Right lobe of liver (tissue), 6 donors: ENCODE results near the gene HTR7. TPM values are rescaled to one million over a fixed set of nuclear protein-coding genes. Genes with fewer than 3 reads are reported as not detected.
A peak's percentile ranks its signal among the peaks of the same experiment; 100 is the strongest.

Experiments
- ATAC-seq, 4 donors: fragments of 200-7000 bp; cut with Tn5 transposase; one replicate each; pipeline ENCODE4 v1.9.1; 2020; ENCODE audit warnings: mild to moderate bottlenecking in 4 of 4, moderate library complexity in 4 of 4
- DNase-seq, 3 donors: peaks; one replicate each; pipeline ENCODE4 v3.0.0-alpha.2; 2020
- H3K27ac ChIP-seq, 3 donors: fragments of 200-600 bp; one replicate each; pipeline ENCODE4 v1.8.0; 2022
- H3K27me3 ChIP-seq, 2 donors: fragments of 200-600 bp; one replicate each; pipeline ENCODE4 v1.8.0; 2022
- H3K36me3 ChIP-seq, 4 donors: fragments of 200-600 bp; sonication (generic) in 1 of 4; one replicate each; pipeline versions ENCODE4 v1.5.1 to v1.8.0; 2017 to 2022; ENCODE audit warnings: control low read depth in 1 of 4
- H3K4me1 ChIP-seq, 4 donors: fragments of 200-600 bp; sonication (generic) in 1 of 4; one replicate each; pipeline versions ENCODE4 v1.5.1 to v1.8.0; 2017 to 2022; ENCODE audit warnings: control low read depth in 1 of 4
- H3K4me3 ChIP-seq, 3 donors: fragments of 200-600 bp; one replicate each; pipeline ENCODE4 v1.8.0; 2022
- H3K9me3 ChIP-seq, 4 donors: fragments of 200-600 bp; sonication (generic) in 1 of 4; one replicate each; pipeline versions ENCODE4 v1.5.1 to v1.8.0; 2017 to 2022; ENCODE audit warnings: control low read depth in 1 of 4
- POLR2A ChIP-seq: fragments of 450-650 bp; IDR thresholded peaks from one replicate; pipeline ENCODE4 v1.6.1; 2017; ENCODE audit warnings: antibody characterized with exemption, mild to moderate bottlenecking
- WGBS: methylation state at CpG from one replicate; pipeline ENCODE4 v1.1.6; 2018; ENCODE audit warnings: low coverage, low lambda C conversion rate; ENCODE audit not compliant: insufficient coverage; ENCODE audit errors: missing lambda C conversion rate; 5-methylcytosine and 5-hydroxymethylcytosine counted together
- intact Hi-C, 2 donors: fragments of 100-400 bp; cut with DNase I; formaldehyde crosslinking; loops; one replicate each; pipeline versions ENCODE4 v1.11.2 to v1.14.1; 2022
- total RNA-seq, 6 experiments: library from RNA; depleted of rRNA in 2 of 6; stranded (reverse); fragments of >200 nt in 2 of 6; fragmentation: NEBNext Ultra II Directional in 3 of 6; extraction: Animal tissue kit (Norgen Biotek cat#: 25700) in 3 of 6; gene quantifications; one replicate each; pipeline versions ENCODE4 v1.1.0 to v1.2.4, GENCODE V29; 2016 to 2023
- TF ChIP-seq, protein P1 (sequence below), 4 donors: fragments of 200-600 bp in 3 of 4; fragments of 450-650 bp in 1 of 4; IDR thresholded peaks; one replicate each; pipeline versions ENCODE4 v1.5.1 to v1.8.0; 2016 to 2022; ENCODE audit warnings: antibody characterized with exemption in 4 of 4, mild to moderate bottlenecking in 2 of 4
- donor health status: DM: no; HTN: yes; CAD: no.
- donor health status: DM: no; HTN: no; CAD: no.
- donor health status: DM: no; HTN: no; CAD: no.
- donor health status: DM: no; HTN: yes; CAD: no.
- donor health status: DM: no; HTN: yes; CAD: no.

The HTR7 gene
- total RNA-seq, 6 experiments from 2014 or later, result 0.07 to 0.43 (median 0.19) TPM; not detected in 1

DNA sequence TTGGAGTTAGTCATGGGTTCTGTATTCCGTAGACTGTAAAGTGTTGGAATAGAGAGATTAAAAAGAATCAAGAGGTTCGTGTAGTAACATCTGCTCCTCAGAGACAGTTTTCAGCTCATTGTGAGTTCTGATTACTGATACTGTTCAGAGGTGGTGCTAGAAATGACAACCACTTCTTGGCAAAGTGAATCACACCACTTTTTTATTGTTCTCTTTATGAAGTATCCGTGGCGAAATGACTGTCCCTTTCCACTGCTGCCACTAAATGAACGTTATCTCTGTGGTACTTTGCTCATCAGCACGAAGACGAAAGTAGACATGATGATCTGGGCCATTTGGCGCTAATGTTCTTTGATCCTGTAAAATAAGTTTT, 14.8 kb upstream of the HTR7 start:
- intact Hi-C loops, result no loop called here
- no peak for TF ChIP-seq POLR2A
- TF ChIP-seq, protein P1, sequence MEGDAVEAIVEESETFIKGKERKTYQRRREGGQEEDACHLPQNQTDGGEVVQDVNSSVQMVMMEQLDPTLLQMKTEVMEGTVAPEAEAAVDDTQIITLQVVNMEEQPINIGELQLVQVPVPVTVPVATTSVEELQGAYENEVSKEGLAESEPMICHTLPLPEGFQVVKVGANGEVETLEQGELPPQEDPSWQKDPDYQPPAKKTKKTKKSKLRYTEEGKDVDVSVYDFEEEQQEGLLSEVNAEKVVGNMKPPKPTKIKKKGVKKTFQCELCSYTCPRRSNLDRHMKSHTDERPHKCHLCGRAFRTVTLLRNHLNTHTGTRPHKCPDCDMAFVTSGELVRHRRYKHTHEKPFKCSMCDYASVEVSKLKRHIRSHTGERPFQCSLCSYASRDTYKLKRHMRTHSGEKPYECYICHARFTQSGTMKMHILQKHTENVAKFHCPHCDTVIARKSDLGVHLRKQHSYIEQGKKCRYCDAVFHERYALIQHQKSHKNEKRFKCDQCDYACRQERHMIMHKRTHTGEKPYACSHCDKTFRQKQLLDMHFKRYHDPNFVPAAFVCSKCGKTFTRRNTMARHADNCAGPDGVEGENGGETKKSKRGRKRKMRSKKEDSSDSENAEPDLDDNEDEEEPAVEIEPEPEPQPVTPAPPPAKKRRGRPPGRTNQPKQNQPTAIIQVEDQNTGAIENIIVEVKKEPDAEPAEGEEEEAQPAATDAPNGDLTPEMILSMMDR (IDR thresholded peaks at IDR 0.05), result no peak
- ATAC-seq (no peak), DNase-seq (no peak)
- peaks cover 0 to 1% (median 0%) of the 10 kb centered on the region in 4 donors for H3K9me3 ChIP-seq
- peak overlapping the region; percentile 70 to 85 (median 77) for H3K4me3 ChIP-seq
- WGBS, result 22% methylated on average over 8 of the region's 8 CpGs
- H3K36me3 ChIP-seq, result peaks cover 0 to 20% (median under 1%) of the 10 kb centered on the region in 4 donors
- peaks cover 0 to 4% of the 10 kb centered on the region in 2 donors for H3K27me3 ChIP-seq
- no peak overlapping the region for H3K27ac ChIP-seq
- peaks cover 0 to 14% (median 4%) of the 10 kb centered on the region in 4 donors for H3K4me1 ChIP-seq

DNA sequence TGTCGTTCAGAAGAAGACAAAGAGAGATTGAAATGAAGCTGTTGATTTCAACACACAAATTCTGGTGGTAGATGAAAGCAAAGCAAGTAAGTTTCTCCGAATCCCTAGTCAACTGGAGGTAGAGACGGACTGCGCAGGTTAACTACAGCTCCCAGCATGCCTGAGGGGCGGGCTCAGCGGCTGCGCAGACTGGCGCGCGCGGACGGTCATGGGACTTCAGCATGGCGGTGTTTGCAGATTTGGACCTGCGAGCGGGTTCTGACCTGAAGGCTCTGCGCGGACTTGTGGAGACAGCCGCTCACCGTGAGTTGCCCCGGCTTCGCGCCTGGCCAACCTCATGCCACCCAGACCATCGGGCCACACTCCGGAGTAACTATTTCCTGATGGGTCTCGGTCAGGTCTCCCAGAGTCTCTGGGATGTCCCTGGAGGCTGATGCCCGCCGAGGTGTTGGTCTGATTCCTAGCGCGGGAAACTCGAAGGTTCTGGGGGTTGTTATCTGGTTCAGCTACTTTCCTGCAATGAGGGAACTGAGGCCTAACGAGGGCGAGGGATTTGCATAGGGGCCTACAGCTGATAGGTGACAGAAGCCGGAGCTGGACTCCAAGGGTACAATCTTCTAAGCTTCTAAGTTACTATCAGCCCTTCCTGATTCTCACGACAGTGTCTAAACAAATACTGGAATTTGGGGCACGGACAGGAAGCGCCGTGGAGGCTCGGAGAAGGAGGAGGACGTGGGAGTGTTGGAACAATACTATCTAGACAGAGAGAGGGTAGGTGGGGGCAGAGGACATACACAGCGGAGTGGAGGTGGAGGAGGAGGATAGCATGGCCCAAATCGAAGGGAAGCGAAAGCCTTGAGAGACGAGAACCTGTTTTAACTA, 14.2 kb upstream of the HTR7 start, which contains the start of gene RPP30:
Gene RPP30 (plus strand): TSS at position 209 of the 882 bp plus-strand sequence. CDS start 13 bp downstream, at position 222.
- peaks cover 0 to 1% (median 0%) of the 10 kb centered on the region in 4 donors for H3K9me3 ChIP-seq
- DNase-seq (peak; percentile 85 to 89 (median 88)), ATAC-seq (peak; percentile 99 to 100 (median 100))
- intact Hi-C loops, result no loop called here
- H3K4me1 ChIP-seq, result peaks cover 0 to 14% (median 4%) of the 10 kb centered on the region in 4 donors
- peak within 1 kb of the TSS; percentile 70 to 85 (median 77) for H3K4me3 ChIP-seq
- peak within 1 kb of the TSS; percentile 45 to 57 (median 49) for H3K27ac ChIP-seq
- peaks cover 0 to 18% (median under 1%) of the 10 kb centered on the region in 4 donors for H3K36me3 ChIP-seq
- TF ChIP-seq, protein P1 (IDR thresholded peaks at IDR 0.05), result no peak
- TF ChIP-seq POLR2A, result peak; percentile 29
- 1% methylated on average over 30 of the region's 43 CpGs for WGBS
- peaks cover 0 to 4% of the 10 kb centered on the region in 2 donors for H3K27me3 ChIP-seq

- H3K27ac ChIP-seq, result peak overlapping the region in 2 of 3 donors; percentile 49 to 57
- H3K27me3 ChIP-seq, result peaks cover 0 to 4% of the 10 kb centered on the region in 2 donors
- H3K36me3 ChIP-seq, result peaks cover 0 to 12% (median 0%) of the 10 kb centered on the region in 4 donors
- ATAC-seq (peak; percentile 51 to 63 (median 55)), DNase-seq (no peak)
- no peak for TF ChIP-seq POLR2A
- TF ChIP-seq, protein P1 (IDR thresholded peaks at IDR 0.05), result peak; percentile 10 to 48 (median 42)
- 3% methylated on average over 14 of the region's 14 CpGs for WGBS
- peaks cover 0 to 1% (median 0%) of the 10 kb centered on the region in 4 donors for H3K9me3 ChIP-seq
- peak overlapping the region; percentile 70 to 85 (median 77) for H3K4me3 ChIP-seq
- intact Hi-C loops, result no loop called here
- peaks cover 0 to 14% (median 4%) of the 10 kb centered on the region in 4 donors for H3K4me1 ChIP-seq
These were observed 13.5 kb upstream of the HTR7 start for GRCh38 chr10:90871279-90871765.

DNA sequence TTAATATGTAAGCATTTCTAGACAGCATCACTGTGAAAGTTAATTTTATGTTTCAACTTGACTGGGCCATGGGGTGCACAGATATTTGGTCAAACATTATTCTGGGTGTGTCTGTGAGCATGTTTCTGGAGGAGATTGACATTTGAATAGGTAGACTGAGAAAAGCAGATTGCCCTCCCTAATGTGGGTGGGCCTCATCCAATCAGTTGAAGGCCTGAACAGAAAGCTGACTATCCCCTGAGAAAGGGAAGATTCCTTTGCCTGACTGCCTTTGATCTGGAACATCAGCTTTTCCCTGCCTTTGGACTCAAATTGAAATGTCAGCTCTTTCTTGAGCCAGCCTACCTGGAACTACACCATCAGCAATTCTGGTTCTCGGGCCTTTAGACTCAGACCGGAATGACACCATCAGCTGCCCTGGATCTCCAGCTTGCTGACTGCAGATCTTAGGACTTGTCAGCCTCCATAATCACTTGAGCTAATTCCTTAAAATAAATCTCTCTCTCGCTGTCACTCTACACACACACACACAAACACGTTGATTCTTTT, 8.3 kb upstream of the HTR7 start:
- H3K4me3 ChIP-seq, result no peak overlapping the region
- peaks cover 0 to 4% of the 10 kb centered on the region in 2 donors for H3K27me3 ChIP-seq
- H3K36me3 ChIP-seq, result no peaks in the 10 kb centered on the region
- DNase-seq (no peak), ATAC-seq (no peak)
- H3K27ac ChIP-seq, result no peak overlapping the region
- H3K4me1 ChIP-seq, result no peaks in the 10 kb centered on the region
- TF ChIP-seq, protein P1 (IDR thresholded peaks at IDR 0.05), result no peak
- no peak for TF ChIP-seq POLR2A
- intact Hi-C loops, result loop anchor here in 1 of 2 donors (10.0 kb wide), 1 partner anchor 121 kb away; no protein-coding TSS in a partner anchor
- WGBS, result 79% methylated on average over 4 of the region's 4 CpGs
- peaks cover 0 to 1% (median 0%) of the 10 kb centered on the region in 4 donors for H3K9me3 ChIP-seq
